Measurements from ENCODE around the gene CD3G.
"Not testable (repeated sequence)": the region's sequence is repeated elsewhere in the genome, so short reads cannot be mapped to it uniquely, and the experiment has no call there.

CD3G gene

DNA sequence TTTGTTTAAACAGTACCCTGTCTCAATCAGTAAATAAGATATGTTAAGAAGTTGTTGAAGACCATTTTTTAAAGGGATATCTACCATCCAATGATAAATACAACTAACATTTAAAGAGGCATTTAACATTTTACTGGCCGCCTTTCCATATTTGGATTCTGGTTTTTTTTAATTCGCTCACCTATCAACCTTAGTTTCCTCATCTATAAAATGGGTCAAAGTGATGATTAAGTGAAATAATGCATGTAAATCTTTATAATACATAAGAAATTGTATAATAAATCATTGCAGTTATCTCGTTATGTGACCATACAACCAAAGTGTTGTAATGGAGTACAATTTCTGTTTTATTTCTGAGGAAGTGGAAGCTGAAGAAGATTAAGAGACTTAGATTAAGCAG is 39.5 kb downstream of the CD3G start:
- DNase-seq = no peak

DNA sequence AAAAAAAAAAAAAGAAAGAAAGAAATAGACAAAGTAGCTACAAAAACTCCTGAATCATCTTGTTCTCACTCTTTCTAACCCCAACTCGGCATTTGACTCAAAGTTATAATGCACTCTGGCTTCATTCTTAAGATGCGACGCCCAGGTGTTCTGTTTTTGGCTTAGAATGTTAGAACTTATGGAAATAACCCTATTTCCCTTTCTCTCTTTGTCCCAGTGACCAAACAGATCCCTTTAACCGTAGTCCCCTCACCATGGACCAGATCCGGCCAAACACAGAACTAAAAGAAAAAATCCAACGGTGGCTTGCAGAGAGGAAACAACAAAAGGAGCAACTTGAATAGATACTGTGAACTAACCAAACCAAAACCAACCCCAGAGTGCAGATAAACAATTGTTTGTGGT is 52.0 kb downstream of the CD3G start:
- no peak for DNase-seq

DNA sequence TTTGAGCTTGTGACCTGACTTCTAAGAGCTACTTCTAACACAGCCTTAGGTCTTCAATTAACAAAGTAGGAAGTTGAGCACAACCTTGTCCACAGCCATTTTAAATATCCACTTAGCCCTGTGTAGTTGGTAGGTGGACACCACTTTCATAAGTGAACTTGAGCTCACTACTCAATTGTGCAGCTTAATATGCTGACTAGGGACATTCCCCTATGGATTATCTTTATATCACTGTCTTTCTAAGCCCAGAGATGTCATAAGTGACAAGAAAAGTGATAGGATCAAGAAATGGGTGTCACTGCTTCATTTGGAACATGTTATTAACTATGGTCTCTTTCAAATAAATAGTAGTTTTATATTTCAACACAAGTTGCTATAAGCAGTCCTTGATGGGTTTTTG is 53.3 kb downstream of the CD3G start:
- DNase-seq = no peak

DNA sequence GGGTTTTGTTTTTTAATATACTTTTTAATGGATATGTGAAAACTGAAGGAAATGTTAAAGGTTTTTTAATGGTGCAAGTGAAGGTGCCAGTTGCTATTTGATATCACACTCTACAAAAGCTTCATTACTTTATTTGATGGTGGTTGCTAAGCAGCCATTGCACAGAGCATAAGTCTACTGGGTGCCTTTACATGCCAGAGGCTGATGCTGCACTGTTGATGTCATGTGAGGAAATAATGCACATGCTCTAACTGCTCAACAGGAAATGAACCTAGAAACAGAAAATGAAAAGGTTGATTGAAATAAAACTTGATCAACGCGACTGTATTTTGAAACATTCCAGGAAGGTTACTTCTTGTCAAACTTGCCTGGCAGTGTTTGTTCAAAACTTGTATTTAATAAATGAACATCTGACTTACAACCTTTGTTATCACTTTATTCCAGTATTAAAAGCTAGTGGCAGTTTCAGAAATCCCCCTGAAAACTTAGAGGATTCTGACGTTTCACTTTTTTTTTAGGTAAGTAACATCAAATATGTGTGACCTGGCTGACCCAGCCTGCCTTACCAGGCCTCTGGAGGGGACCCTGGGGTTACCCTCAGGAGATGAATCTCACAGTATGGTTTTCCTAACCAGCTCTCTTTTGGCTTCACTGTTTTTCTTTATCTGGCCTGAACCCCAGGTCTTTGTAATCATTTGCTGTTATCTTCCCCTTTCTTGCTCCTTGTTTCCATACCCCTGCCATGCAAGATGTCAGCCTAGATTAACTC is 54.8 kb downstream of the CD3G start:
- peak in 1 of 3 donors; percentile 21 for DNase-seq

DNA sequence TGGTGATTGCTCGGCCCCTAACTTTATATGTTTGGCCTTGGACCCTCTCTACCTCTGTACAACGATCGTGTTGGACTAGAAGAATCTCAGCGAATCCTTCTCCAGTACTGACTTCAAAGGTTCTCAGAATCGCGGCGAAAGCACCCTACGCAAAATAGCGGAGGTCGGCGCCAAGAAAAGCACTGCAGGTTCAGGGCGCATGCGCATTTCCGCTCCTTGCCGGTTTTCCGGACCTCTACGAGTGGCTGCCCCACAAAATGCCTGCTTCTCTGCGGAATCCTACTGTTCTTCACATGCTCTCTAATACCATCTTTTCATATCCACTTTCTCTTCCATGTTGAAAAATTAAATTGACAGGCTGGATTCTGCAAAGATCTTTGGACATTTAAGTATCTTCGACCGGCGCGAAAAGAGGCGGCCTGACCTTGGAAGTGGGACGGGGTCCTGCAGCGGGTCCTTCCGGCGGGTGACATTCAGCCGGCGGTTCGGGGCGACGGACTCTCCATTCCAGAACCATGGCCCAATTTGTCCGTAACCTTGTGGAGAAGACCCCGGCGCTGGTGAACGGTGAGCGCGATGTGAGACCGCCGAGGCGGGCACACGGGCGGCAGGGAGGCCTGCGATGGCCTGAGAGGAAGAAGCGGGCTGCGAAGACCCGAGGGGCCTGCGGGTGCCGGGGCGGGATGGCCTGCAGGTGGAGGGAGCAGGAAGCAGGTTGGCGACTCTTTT is 57.2 kb downstream of the CD3G start, which contains the start of gene ATP5MG:
ATP5MG (plus strand) TSS at position 456 of the 729 bp plus-strand sequence; CDS start at position 516, 60 bp downstream.
- DNase-seq = peak; percentile 95 to 97 (median 96)

DNA sequence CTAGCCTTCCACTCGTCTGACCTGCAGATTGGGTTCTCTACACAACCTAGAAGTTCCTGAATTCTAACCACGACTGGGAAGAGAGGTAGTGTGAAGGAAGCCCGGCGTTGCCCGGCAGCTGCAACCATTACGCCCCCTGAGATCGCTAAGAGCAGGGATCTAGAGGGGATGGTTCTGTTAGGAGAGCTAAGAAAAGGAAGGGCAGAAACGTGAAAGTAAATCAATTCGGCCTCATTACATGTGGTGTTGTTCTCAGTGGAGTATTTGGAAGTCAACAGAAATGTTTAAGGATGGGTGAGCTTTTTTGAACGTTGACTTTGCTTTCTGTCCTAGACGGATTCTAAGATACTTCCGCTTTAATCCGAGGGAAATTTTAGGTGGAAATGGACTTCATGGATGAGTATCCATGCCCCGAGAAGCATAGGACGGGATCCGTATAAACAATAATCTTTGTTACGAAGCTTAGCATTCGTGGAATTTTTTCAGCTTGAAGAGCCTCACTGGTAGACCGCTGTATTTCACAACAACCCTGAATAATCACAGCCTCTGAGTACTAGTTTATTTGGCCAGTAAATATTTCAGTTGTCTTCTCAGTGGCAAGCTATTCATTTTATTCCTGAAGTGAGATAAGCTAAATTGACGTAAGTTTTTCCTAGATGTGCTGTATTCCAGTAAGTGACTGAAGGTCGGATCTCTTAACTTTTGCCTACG is 57.9 kb downstream of the CD3G start:
- DNase-seq = peak; percentile 31 to 55 (median 49)

DNA sequence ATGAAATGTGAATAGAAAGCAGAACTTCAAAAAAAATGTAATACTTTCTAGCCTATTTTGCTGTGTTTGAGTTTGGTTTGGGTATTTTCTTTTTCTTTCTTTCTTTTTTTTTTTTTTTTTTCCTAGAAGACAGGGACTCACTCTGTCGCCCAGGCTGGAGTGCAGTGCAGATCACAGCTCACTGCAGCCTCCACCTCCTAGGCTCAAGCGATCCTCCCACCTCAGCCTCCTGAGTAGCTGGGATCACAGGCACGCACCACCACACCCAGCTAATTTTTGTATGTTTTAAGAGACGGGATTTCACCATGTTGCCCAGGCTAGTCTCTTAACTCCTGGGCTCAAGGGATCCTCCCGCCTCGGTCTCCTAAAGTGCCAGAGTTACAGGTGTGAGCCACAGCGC is 58.5 kb downstream of the CD3G start:
- DNase-seq = not testable (repeated sequence)
